ENCODE measurements around the gene ZC3H7A. TPM values are rescaled to one million over a fixed set of nuclear protein-coding genes. Genes with fewer than 3 reads are reported as not detected.
"Not testable (repeated sequence)": the region's sequence is repeated elsewhere in the genome, so short reads cannot be mapped to it uniquely, and the experiment has no call there.

The ZC3H7A gene
- total RNA-seq, 1 donor from 2014 or later, result 163 TPM

GRCh38 chr16:11788914-11789313 lies 8.1 kb downstream of the ZC3H7A start:
- H3K9me3 Mint-ChIP-seq, result no peaks in the 10 kb centered on the region
- intact Hi-C loops (cut with micrococcal nuclease), result no loop called here
- ChIA-PET CTCF (no interaction called here), POLR2A (interaction anchor here (1.0 kb wide), 1 partner anchor 36 kb away, joined by 4 read pairs; no protein-coding TSS in a partner anchor)
- no peak for TF ChIP-seq CTCF (IDR thresholded peaks at IDR 0.05)
- ATAC-seq (ENCODE audit: low read depth), result no peak
- H3K36me3 Mint-ChIP-seq (ENCODE audit: low read depth), result peaks cover 37% of the 10 kb centered on the region
- H3K27ac Mint-ChIP-seq, result peak overlapping the region; percentile 83
- no peak overlapping the region for H3K4me3 Mint-ChIP-seq
- no peak for DNase-seq
- no peaks in the 10 kb centered on the region for H3K27me3 Mint-ChIP-seq
- H3K4me1 Mint-ChIP-seq, result peaks cover 72% of the 10 kb centered on the region

GRCh38 chr16:11784980-11785599 lies 12.0 kb downstream of the ZC3H7A start:
- CTCF ChIA-PET, result interaction anchor here (0.9 to 8.1 kb wide), 2 partner anchors 13 to 95 kb away, joined by 3 to 58 read pairs; partner anchors contain the start of gene ZC3H7A

GRCh38 chr16:11784381-11784780 lies 12.7 kb downstream of the ZC3H7A start:
- not testable (repeated sequence) for H3K27me3 Mint-ChIP-seq; ATAC-seq (ENCODE audit: low read depth); H3K9me3 Mint-ChIP-seq; DNase-seq
- H3K27ac Mint-ChIP-seq, result peak overlapping the region; percentile 80
- peaks cover 41% of the 10 kb centered on the region for H3K36me3 Mint-ChIP-seq (ENCODE audit: low read depth)
- intact Hi-C loops (cut with micrococcal nuclease), result loop anchor here (5.0 kb wide), 1 partner anchor 197 kb away; the partner anchor contains the start of gene LITAF
- H3K4me3 Mint-ChIP-seq, result peak overlapping the region; percentile 50
- peaks cover 76% of the 10 kb centered on the region for H3K4me1 Mint-ChIP-seq
- POLR2A ChIA-PET, result interaction anchor here (0.7 to 9.4 kb wide), 8 partner anchors 11 to 802 kb away, joined by 3 to 182 read pairs (median 32); partner anchors contain the start of genes RSL1D1, TXNDC11 and ZC3H7A
- CTCF ChIA-PET, result interaction anchor here (0.9 to 8.1 kb wide), 3 partner anchors 8 to 95 kb away, joined by 3 to 58 read pairs (median 4); partner anchors contain the start of gene ZC3H7A

More at GRCh38 chr16:11784980-11785599, 12.0 kb downstream of the ZC3H7A start:
- not testable (repeated sequence) for ATAC-seq (ENCODE audit: low read depth); H3K9me3 Mint-ChIP-seq; DNase-seq; H3K27me3 Mint-ChIP-seq
- H3K4me3 Mint-ChIP-seq, result peak overlapping the region; percentile 38
- POLR2A ChIA-PET, result interaction anchor here (0.7 to 9.4 kb wide), 8 partner anchors 10 to 803 kb away, joined by 4 to 182 read pairs (median 32); partner anchors contain the start of genes TXNDC11 and ZC3H7A
- H3K36me3 Mint-ChIP-seq (ENCODE audit: low read depth), result peaks cover 36% of the 10 kb centered on the region
- intact Hi-C loops (cut with micrococcal nuclease), result loop anchor here (5.0 kb wide), 1 partner anchor 198 kb away; the partner anchor contains the start of gene LITAF
- H3K4me1 Mint-ChIP-seq, result peaks cover 77% of the 10 kb centered on the region
- peak overlapping the region; percentile 83 for H3K27ac Mint-ChIP-seq

- POLR2A ChIA-PET, result interaction anchor here (0.7 to 9.4 kb wide), 7 partner anchors 11 to 802 kb away, joined by 3 to 182 read pairs (median 56); partner anchors contain the start of genes RSL1D1, TXNDC11 and ZC3H7A
- H3K27me3 Mint-ChIP-seq, result no peaks in the 10 kb centered on the region
- CTCF ChIA-PET, result interaction anchor here (0.9 to 8.1 kb wide), 3 partner anchors 8 to 94 kb away, joined by 3 to 58 read pairs (median 4); partner anchors contain the start of gene ZC3H7A
- ATAC-seq (ENCODE audit: low read depth) (no peak), DNase-seq (no peak)
- H3K9me3 Mint-ChIP-seq, result no peaks in the 10 kb centered on the region
- intact Hi-C loops (cut with micrococcal nuclease), result loop anchor here (5.0 kb wide), 1 partner anchor 197 kb away; the partner anchor contains the start of gene LITAF
- H3K4me3 Mint-ChIP-seq, result peak overlapping the region; percentile 80
- H3K27ac Mint-ChIP-seq, result peak overlapping the region; percentile 98
- H3K4me1 Mint-ChIP-seq, result peaks cover 76% of the 10 kb centered on the region
- no peak for TF ChIP-seq CTCF (IDR thresholded peaks at IDR 0.05)
- peaks cover 45% of the 10 kb centered on the region for H3K36me3 Mint-ChIP-seq (ENCODE audit: low read depth)
Measured at GRCh38 chr16:11784038-11784369, 13.1 kb downstream of the ZC3H7A start.

GRCh38 chr16:11783319-11784037 lies 13.6 kb downstream of the ZC3H7A start:
- Mint-ChIP-seq H3K36me3 (ENCODE audit: low read depth) (peaks cover 49% of the 10 kb centered on the region), H3K4me3 (peak overlapping the region; percentile 80), H3K27me3 (no peaks in the 10 kb centered on the region), H3K4me1 (peaks cover 73% of the 10 kb centered on the region), H3K9me3 (no peaks in the 10 kb centered on the region), H3K27ac (peak overlapping the region; percentile 98)
- CTCF ChIA-PET, result interaction anchor here (1.1 to 8.1 kb wide), 3 partner anchors 9 to 14 kb away, joined by 4 to 58 read pairs (median 4); partner anchors contain the start of gene ZC3H7A
- intact Hi-C loops (cut with micrococcal nuclease), result loop anchor here (1.0 to 5.0 kb wide), 8 partner anchors 14 to 196 kb away; partner anchors contain the start of genes LITAF, RSL1D1 and ZC3H7A
- POLR2A ChIA-PET, result interaction anchor here (0.7 to 9.4 kb wide), 10 partner anchors 12 to 251 kb away, joined by 3 to 182 read pairs (median 8); partner anchors contain the start of genes RSL1D1, TXNDC11 and ZC3H7A
- TF ChIP-seq CTCF (IDR thresholded peaks at IDR 0.05), result no peak
- DNase-seq (peak; percentile 32), ATAC-seq (ENCODE audit: low read depth) (peak; percentile 76)
